Esophagus muscularis mucosa (tissue), 3 donors: Measurements from ENCODE around the gene DDX11.
"Not testable (repeated sequence)": the region's sequence is repeated elsewhere in the genome, so short reads cannot be mapped to it uniquely, and the experiment has no call there.

Source experiments
- POLR2A ChIP-seq: fragments of 450-650 bp; IDR thresholded peaks from one replicate; pipeline ENCODE4 v1.6.1; 2017; ENCODE audit warnings: antibody characterized with exemption, moderate library complexity, mild to moderate bottlenecking, low read depth
- TF ChIP-seq, protein P1 (sequence below), 3 experiments: fragments of 200-600 bp in 2 of 3; fragments of 450-650 bp in 1 of 3; sonication (generic) in 2 of 3; IDR thresholded peaks; one replicate each; pipeline ENCODE4 v1.5.1; 2017 to 2019; ENCODE audit warnings: antibody characterized with exemption in 3 of 3, mild to moderate bottlenecking in 2 of 3, moderate library complexity in 1 of 3

DNA sequence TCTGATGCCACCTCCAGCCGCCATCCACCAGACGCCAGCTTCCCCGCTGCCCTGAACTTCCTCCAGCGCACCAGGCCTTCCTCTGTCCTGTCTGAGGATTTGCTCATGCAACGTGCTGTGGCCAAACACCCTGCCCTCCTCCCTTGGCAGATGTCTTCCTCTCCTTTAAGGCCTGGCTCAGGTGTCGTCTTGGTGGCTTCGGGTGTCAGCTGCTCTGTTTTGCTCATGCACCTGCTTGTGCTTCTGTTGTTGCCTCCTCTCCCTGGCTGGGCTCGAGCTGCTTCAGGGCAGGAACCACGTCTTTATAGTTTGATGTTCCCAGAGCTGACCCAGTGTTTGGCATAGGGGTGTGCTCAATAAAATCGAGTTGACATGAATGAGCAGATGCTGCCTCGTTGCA lies 12.4 kb downstream of the DDX11 start:
- TF ChIP-seq, protein P1, sequence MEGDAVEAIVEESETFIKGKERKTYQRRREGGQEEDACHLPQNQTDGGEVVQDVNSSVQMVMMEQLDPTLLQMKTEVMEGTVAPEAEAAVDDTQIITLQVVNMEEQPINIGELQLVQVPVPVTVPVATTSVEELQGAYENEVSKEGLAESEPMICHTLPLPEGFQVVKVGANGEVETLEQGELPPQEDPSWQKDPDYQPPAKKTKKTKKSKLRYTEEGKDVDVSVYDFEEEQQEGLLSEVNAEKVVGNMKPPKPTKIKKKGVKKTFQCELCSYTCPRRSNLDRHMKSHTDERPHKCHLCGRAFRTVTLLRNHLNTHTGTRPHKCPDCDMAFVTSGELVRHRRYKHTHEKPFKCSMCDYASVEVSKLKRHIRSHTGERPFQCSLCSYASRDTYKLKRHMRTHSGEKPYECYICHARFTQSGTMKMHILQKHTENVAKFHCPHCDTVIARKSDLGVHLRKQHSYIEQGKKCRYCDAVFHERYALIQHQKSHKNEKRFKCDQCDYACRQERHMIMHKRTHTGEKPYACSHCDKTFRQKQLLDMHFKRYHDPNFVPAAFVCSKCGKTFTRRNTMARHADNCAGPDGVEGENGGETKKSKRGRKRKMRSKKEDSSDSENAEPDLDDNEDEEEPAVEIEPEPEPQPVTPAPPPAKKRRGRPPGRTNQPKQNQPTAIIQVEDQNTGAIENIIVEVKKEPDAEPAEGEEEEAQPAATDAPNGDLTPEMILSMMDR (IDR thresholded peaks at IDR 0.05) = not testable (repeated sequence)
- not testable (repeated sequence) for TF ChIP-seq POLR2A
